NB4 (cell line): Measurements from ENCODE around the gene TMEM204.

Experiments
- CTCF ChIP-seq: IDR thresholded peaks from one replicate; pipeline ENCODE4 v1.5.1; 2012; ENCODE audit warnings: low read depth, low read length
- MAX ChIP-seq: IDR thresholded peaks from 2 replicates; pipeline ENCODE4 v1.6.1; 2011; ENCODE audit warnings: low read depth, low read length
- MYC ChIP-seq: IDR thresholded peaks from 2 replicates; pipeline ENCODE4 v1.6.1; 2011; ENCODE audit warnings: low read depth, low read length
- POLR2A ChIP-seq: IDR thresholded peaks from 2 replicates; pipeline ENCODE4 v1.6.1; 2011; ENCODE audit warnings: mild to moderate bottlenecking; ENCODE audit not compliant: insufficient read length; ENCODE audit errors: extremely low read depth

- TF ChIP-seq MYC (no peak), CTCF (no peak), MAX (no peak), POLR2A (no peak)
Measured at GRCh38 chr16:1545044-1546040, 11.9 kb downstream of the TMEM204 start.
